ENCODE data around the gene PLA2G5.

The PLA2G5 gene, protein sequence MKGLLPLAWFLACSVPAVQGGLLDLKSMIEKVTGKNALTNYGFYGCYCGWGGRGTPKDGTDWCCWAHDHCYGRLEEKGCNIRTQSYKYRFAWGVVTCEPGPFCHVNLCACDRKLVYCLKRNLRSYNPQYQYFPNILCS

DNA sequence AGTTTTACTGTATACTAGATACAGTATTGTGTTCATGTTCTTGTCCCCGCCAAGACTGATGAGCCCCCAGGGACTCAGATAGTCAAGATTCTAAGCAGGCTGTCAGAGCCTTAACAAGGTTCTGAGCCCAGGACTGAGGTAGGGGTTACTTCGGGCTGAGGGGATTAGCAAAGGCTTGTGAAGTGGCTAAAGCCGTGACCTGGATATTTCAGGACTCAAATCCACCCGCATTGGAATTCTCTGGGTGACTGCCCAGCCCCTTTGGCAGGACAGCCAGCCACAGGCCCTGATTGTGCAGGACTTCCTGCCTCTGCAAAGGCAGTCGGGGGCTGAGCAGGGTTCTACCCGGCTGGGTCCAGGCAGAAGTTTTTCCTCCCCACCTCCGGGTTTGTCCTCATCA is at the start of gene PLA2G5:
Gene PLA2G5 (plus strand): TSS at position 321 of the 400 bp plus-strand sequence. CDS start 14,637 bp downstream, outside the sequence.
- H3K36me3 ChIP-seq (ENCODE audit: control insufficient read depth, low read length): no peaks in the 10 kb centered on the region
- TF ChIP-seq EZH2phosphoT487 (IDR thresholded peaks at IDR 0.05; ENCODE audit: borderline replicate concordance, low read length): no peak
- TF ChIP-seq, protein P1, sequence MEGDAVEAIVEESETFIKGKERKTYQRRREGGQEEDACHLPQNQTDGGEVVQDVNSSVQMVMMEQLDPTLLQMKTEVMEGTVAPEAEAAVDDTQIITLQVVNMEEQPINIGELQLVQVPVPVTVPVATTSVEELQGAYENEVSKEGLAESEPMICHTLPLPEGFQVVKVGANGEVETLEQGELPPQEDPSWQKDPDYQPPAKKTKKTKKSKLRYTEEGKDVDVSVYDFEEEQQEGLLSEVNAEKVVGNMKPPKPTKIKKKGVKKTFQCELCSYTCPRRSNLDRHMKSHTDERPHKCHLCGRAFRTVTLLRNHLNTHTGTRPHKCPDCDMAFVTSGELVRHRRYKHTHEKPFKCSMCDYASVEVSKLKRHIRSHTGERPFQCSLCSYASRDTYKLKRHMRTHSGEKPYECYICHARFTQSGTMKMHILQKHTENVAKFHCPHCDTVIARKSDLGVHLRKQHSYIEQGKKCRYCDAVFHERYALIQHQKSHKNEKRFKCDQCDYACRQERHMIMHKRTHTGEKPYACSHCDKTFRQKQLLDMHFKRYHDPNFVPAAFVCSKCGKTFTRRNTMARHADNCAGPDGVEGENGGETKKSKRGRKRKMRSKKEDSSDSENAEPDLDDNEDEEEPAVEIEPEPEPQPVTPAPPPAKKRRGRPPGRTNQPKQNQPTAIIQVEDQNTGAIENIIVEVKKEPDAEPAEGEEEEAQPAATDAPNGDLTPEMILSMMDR (IDR thresholded peaks at IDR 0.05; ENCODE audit: low read depth, low read length, poor library complexity, severe bottlenecking): no peak
- H3K27ac ChIP-seq (ENCODE audit: low read depth, low read length): no peak within 1 kb of the TSS
- no peaks in the 10 kb centered on the region for H4K20me1 ChIP-seq (ENCODE audit: control insufficient read depth, insufficient read depth, low read depth, low read length)
- no peaks in the 10 kb centered on the region for H3K27me3 ChIP-seq (ENCODE audit: control insufficient read depth, low read length)
- H3K9me3 ChIP-seq (ENCODE audit: control insufficient read depth, insufficient read depth, low read length): no peaks in the 10 kb centered on the region
- no peak within 1 kb of the TSS for H3K4me3 ChIP-seq (ENCODE audit: low read length)
- H3K79me2 ChIP-seq (ENCODE audit: control insufficient read depth, low read length): no peaks in the 10 kb centered on the region
- no peaks in the 10 kb centered on the region for H3K9me2 ChIP-seq (replicated peaks; ENCODE audit: control insufficient read depth, low read length)
- no peaks in the 10 kb centered on the region for H3F3A ChIP-seq (ENCODE audit: control insufficient read depth, insufficient read depth)
- H3K4me1 ChIP-seq (ENCODE audit: control insufficient read depth, low read length): no peaks in the 10 kb centered on the region
- no peak within 1 kb of the TSS for H3K4me2 ChIP-seq (ENCODE audit: low read length)

DNA sequence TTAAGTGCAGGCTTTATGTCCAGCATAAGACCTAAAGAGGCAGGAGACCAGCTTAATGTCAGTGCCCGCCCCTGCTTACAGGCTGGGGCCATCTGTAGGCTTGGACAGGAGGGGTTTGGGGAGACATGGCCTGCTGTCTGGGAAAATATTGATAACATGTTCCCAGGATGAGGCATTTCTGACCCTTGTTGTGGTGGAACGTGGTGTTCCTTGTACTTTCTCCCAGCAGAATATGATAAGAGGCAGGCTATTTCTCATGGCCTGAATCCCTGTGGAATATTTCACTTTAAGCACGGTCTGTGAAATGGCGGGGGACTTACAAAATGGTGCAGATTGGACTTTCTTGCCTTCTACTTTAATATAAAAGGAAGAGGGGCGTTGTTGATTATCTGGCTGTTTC is 41.9 kb upstream of the PLA2G5 start:
- TF ChIP-seq, protein P1 (IDR thresholded peaks at IDR 0.05; ENCODE audit: low read depth, low read length, poor library complexity, severe bottlenecking): no peak
- TF ChIP-seq EZH2phosphoT487 (IDR thresholded peaks at IDR 0.05; ENCODE audit: borderline replicate concordance, low read length): no peak
- Histone ChIP-seq H3K27me3 (ENCODE audit: control insufficient read depth, low read length) (no peaks in the 10 kb centered on the region), H3K9me3 (ENCODE audit: control insufficient read depth, insufficient read depth, low read length) (no peaks in the 10 kb centered on the region), H3K4me1 (ENCODE audit: control insufficient read depth, low read length) (no peaks in the 10 kb centered on the region), H3K4me2 (ENCODE audit: low read length) (no peak overlapping the region), H3K36me3 (ENCODE audit: control insufficient read depth, low read length) (no peaks in the 10 kb centered on the region), H3F3A (ENCODE audit: control insufficient read depth, insufficient read depth) (no peaks in the 10 kb centered on the region), H3K27ac (ENCODE audit: low read depth, low read length) (no peak overlapping the region), H3K4me3 (ENCODE audit: low read length) (no peak overlapping the region), H4K20me1 (ENCODE audit: control insufficient read depth, insufficient read depth, low read depth, low read length) (no peaks in the 10 kb centered on the region), H3K79me2 (ENCODE audit: control insufficient read depth, low read length) (no peaks in the 10 kb centered on the region), H3K9me2 (replicated peaks; ENCODE audit: control insufficient read depth, low read length) (no peaks in the 10 kb centered on the region)

DNA sequence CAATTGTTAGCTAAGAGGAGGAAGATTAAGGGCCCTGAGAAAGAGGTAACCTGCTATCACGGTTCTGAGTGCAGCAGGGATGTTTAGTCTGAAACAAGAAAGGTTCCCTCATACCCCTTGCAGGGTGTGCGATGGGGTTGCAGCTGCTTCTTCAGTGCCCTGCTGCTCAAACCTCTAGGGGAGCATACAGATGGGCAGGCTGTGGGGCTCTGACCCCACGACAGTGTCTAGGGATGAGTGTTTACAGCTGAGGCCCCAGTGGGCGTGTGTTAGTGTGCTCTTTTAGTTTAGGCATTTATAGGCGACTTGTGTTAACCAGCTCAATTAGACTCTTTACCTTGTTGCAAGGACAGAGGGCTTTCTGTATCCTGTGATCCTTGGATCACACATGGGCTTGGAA is 41.3 kb upstream of the PLA2G5 start:
- Histone ChIP-seq H3K9me2 (replicated peaks; ENCODE audit: control insufficient read depth, low read length) (no peaks in the 10 kb centered on the region), H3K4me3 (ENCODE audit: low read length) (no peak overlapping the region), H4K20me1 (ENCODE audit: control insufficient read depth, insufficient read depth, low read depth, low read length) (no peaks in the 10 kb centered on the region), H3K36me3 (ENCODE audit: control insufficient read depth, low read length) (no peaks in the 10 kb centered on the region), H3K79me2 (ENCODE audit: control insufficient read depth, low read length) (no peaks in the 10 kb centered on the region), H3K9me3 (ENCODE audit: control insufficient read depth, insufficient read depth, low read length) (no peaks in the 10 kb centered on the region), H3K4me1 (ENCODE audit: control insufficient read depth, low read length) (no peaks in the 10 kb centered on the region), H3F3A (ENCODE audit: control insufficient read depth, insufficient read depth) (no peaks in the 10 kb centered on the region), H3K27me3 (ENCODE audit: control insufficient read depth, low read length) (no peaks in the 10 kb centered on the region), H3K27ac (ENCODE audit: low read depth, low read length) (no peak overlapping the region), H3K4me2 (ENCODE audit: low read length) (no peak overlapping the region)
- TF ChIP-seq, protein P1 (IDR thresholded peaks at IDR 0.05; ENCODE audit: low read depth, low read length, poor library complexity, severe bottlenecking): no peak
- TF ChIP-seq EZH2phosphoT487 (IDR thresholded peaks at IDR 0.05; ENCODE audit: borderline replicate concordance, low read length): no peak
